Ishikawa (cell line): Measurements from ENCODE around the gene N4BP2L1.

Source experiments
- EP300 ChIP-seq: IDR thresholded peaks from 2 replicates; pipeline ENCODE4 v1.6.1; 2012; ENCODE audit warnings: borderline replicate concordance
- REST ChIP-seq: IDR thresholded peaks from 2 replicates; pipeline ENCODE4 v1.6.1; 2012; ENCODE audit warnings: low read depth, mild to moderate bottlenecking
- TCF12 ChIP-seq: IDR thresholded peaks from 2 replicates; pipeline ENCODE4 v1.6.1; 2012; ENCODE audit warnings: low read depth

GRCh38 chr13:32415019-32415418 lies 12.9 kb downstream of the N4BP2L1 start:
- TF ChIP-seq EP300 (no peak), REST (no peak), TCF12 (no peak)
